Spleen (tissue), 7 donors: Measurements from ENCODE around the gene SPDYE6.

Experiments
- CTCF ChIP-seq, 11 experiments: fragments of 200-600 bp in 7 of 11; fragments of 450-650 bp in 4 of 11; sonication (generic) in 4 of 11; IDR thresholded peaks in 8 of 11; conservative IDR thresholded peaks in 3 of 11; 1 replicate in 7 of 11; 2 replicates in 4 of 11; pipeline versions ENCODE4 v1.4.0 to v1.8.0; 2016 to 2021; ENCODE audit warnings: antibody characterized with exemption in 11 of 11, inconsistent platforms in 4 of 11, mild to moderate bottlenecking in 1 of 11
- POLR2A ChIP-seq, 3 donors: fragments of 450-650 bp; IDR thresholded peaks; one replicate each; pipeline ENCODE4 v1.5.1; 2017; ENCODE audit warnings: antibody characterized with exemption in 3 of 3, mild to moderate bottlenecking in 1 of 3
- donor health status: DM: no; HTN: no; CAD: no; lungs with moderate emphysema.
- donor health status: DM: no; HTN: no; CAD: no.
- donor health status: DM: no; HTN: no; CAD: no.

DNA sequence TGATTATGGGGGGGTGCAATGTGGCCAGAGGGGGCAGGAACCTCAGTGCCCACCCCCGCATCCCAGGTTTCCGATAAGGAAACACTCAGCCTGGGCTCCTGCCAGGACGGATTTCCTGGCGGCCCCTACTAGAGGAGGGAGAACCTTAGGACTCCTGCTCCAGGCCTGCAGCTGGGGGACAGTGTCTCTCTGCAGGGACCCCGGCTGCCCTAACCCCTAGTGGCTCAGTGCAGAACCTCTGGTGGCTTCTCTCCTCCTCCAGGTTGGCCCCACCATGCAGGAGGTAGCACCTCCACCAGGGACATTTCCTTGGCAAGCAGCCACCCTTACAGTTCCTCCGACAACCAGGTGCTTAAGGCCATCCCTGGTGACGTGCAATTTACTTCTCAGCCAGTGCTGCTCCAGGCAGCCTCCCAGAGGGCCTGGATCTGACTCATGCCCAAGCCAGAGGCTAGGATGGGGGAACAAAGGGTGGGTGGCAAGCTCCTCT lies 37.7 kb downstream of the SPDYE6 start:
- TF ChIP-seq CTCF (IDR thresholded peaks at IDR 0.05 in 8 of 11, conservative IDR thresholded peaks at IDR 0.05 in 3 of 11) (no peak), POLR2A (IDR thresholded peaks at IDR 0.05) (no peak)
